ENCODE measurements around the gene CELA1.
A peak's percentile ranks its signal among the peaks of the same experiment; 100 is the strongest.

CELA1 gene

GRCh38 chr12:51374361-51374760 is 27.9 kb upstream of the CELA1 start:
- no peak for DNase-seq

GRCh38 chr12:51373187-51373586 is 26.7 kb upstream of the CELA1 start:
- no peak for DNase-seq

DNA sequence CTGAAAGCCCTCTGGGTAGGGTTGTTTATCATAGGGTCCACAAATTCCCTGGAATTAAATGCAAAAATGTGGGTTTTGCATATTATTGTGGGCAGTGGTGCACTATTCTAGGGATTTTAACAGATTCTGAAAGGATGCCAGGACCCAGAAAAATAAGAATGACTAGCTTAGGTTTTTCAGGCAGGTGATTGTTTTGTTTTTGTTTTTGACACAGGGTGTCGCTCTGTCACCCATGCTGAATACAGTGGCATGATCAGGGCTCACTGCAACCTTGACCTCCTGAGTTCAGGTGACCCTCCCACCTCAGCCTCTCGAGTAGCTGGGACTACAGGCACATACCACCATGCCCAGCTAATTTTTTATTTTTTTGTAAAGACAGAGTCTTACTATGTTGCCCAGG is 25.5 kb upstream of the CELA1 start:
- DNase-seq, result no peak

GRCh38 chr12:51371295-51371953 is 24.9 kb upstream of the CELA1 start:
- no peak for DNase-seq

DNA sequence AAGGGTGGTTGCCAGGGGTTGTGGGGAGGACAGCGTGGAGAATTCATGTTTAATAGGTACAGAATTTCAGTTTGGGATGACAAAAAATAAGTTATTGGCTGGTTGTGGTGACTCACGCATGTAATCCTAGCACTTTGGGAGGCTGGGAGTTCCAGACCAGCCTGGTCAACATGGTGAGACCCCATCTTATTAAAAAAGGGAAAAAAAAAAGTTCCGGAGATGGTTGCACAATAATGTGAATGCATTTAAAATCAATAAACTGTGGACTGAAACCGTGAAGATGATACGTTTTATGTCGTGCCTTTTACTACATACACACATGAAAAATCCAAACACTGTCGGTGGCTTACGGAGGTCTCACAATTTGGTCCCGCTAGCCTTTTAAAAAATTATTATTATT is 24.2 kb upstream of the CELA1 start:
- no peak for DNase-seq

- DNase-seq, result no peak
Observed at GRCh38 chr12:51369581-51369980, 23.1 kb upstream of the CELA1 start.

DNA sequence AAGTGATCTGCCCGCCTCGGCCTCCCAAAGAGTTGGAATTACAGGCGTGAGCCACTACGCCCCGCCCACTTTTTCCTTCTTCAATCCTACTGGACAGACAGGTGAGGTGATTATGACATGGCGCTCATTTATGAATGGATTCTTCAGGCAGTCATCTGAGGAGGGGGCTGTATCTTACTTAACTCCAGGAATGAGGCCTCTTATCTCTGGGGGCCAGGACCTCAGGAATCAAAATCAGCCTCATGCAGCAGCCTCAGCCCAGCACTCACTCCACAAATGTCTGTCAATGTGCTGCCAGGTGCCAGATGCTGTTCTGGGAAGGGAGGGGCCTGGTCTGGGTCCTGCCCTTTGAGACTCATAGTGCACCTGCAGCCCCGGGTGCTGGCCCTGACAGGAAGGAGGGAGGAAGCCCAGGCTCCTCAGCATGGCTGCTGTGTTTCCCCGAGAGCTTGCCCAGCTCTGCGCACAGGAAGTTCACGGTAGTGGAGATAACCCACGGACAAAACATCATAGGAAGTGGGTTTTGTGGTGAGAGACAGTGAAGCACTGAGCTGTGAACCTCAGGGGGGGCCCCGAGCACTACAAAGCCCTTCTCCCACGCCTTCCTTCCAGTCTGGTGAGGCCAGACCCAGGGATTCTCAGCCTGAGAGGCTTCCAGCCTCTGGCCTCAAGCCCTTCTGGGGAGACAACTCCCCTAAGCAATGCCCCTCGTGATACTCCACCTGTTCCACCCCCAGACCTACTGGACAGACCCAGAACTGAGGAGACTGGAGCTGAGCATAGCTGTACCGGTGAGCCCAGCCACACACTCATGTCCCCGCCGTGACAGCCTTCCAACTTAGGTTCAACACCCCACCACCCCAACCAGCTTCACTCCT is 22.4 kb upstream of the CELA1 start:
- peak; percentile 93 to 95 for DNase-seq

- no peak for DNase-seq
Observed at GRCh38 chr12:51365276-51365675, 18.8 kb upstream of the CELA1 start.

DNA sequence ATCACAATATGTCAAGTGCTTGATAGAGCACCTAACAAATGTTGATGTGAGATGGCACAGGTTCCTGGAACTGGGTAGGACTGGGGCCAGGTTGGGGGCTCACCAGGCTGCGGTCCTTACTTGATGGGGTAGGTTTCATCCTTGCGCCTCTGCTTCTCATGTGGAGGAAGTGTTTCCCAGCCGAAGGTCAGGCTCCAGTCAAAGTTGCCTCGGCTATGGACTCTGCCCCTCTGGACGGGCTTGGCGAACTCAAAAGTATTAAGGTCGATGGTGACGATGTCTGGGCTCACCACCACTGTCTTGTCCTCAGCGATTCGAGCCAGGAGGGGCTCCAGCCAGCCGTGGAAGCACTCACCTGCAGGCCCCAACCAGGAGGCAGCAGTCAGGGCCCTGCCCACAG is 17.5 kb upstream of the CELA1 start:
- no peak for DNase-seq

GRCh38 chr12:51362747-51363342 is 16.4 kb upstream of the CELA1 start:
- no peak for DNase-seq

DNA sequence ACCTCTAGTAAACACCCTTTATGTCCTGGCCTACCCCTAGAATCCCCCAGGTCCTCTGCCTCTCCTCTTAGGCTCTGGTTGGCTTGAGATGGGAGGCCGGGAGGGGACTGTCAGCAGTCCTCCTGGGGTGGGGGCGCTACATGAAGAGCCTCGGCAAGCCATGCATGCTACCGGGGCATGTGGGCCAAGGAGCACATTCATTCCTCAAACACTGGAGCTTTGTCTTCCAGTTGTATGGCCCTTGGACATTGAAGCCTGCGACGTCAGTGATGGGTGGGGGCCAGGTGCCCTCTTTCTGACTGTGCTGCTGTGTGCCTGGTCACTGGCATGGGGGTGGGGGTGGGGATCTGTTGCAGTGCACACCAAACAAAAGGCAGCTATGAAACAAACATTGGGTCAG is 15.8 kb upstream of the CELA1 start:
- DNase-seq, result no peak

DNA sequence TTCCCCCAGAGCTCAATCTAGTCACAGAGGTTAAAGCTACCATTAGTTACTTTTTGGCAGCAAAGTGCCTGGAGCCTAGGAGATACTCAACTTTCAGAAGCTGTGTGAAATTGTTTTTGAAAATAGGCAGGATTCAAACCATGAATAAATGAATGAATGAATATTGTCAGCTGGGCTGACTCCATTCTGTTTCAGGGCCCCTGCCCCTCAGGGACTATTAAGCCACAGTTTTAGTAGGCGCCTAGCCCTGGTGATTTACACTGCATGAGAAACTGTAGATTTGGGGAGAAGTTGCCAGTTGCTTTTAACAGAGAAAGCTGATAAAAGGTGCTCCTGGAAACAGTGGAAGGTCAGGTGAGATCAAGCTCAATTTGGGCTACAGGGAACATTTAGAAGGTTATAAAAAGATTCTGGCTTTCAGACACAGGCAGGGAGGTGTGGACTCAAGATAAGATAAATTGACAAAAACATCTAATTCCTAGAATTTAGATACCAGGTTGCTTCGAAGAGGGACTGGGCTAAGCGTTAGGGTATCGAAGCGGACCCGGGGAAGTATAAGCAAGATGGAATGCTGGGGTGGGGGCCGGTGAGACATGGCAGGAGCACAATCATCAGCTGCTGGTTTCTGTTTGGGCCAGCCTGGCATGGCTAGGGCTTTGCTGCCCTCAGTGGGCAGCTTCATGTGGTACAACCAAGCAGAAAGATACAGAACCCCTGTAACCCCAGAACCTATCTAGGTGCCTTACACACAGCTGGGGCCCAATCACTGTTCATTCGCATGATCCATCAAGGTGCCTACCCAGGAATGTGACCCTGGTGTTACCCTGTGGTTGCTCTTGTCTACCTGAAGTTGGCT is 14.9 kb upstream of the CELA1 start:
- no peak for DNase-seq

DNA sequence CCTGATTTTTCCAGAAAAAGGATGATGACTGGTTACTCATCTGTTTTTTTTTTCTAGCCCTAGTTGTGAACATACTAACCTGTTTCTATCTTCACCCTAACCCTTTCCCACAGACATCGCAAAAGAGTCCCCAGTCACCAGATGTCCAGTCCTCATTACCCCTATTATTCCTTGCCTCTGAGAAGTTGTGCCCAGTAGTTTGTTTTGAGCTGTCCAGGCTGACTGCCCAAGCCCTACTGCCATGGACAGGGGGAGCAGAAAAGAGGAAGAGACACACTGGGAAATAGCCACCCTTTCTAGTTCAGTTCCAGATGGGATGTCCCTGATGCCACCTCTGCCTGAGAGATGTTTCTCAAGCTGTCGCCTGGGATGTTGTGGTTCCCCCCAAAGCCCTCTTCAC is 13.8 kb upstream of the CELA1 start:
- no peak for DNase-seq

GRCh38 chr12:51359851-51360250 is 13.4 kb upstream of the CELA1 start:
- DNase-seq, result no peak

DNA sequence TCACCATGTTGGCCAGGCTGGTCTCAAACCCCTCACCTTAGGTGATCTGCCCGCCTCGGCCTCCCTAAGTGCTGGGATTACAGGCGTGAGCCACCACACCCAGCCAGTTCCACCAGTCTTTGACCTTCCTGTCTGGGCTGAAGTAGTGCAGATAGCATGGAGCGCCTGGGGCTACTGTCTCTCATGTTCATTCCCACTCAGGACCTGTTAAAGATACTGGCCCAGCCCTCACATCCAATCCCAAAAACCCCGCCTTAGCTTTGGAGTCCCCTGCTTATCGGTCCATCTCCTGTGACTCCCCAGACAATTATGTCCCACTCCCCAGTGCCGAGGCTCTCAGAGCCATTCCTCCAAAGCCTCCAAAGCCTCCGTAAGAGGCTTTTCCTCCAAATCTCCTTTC is 12.0 kb upstream of the CELA1 start:
- no peak for DNase-seq

DNA sequence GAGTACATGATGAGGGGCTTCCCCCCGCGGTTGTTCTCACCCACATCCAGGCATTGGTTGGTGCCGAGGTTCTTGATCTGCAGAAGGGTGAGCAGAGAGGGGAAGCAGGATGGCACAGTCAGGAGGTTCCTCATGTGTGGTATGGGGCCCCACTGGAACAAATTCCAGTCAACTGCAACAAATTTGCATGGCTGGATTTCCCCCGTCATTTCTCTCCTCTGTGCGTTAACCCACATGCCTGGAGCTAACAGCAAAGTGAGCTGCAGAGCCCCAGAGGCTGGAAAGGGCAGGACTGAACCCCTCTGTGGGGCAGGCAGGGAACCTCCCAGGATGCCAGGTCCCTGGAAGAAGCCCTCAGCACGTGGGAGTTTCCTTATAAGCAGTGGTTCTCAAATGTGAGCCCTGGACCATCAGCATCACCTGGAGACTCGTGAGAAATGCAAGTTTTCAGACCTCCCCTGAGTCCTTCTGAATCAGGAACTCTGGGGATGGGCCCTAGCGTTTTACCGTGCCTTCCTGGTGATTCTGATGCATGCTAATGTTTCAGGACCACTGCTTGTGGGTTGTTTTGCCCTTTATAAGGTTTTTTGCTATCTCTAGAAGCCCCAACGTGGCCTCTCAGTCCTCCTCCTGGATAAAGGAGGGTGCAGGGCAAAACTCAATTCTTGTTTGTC is 11.0 kb upstream of the CELA1 start:
- peak in 1 of 2 donors; percentile 37 for DNase-seq

DNA sequence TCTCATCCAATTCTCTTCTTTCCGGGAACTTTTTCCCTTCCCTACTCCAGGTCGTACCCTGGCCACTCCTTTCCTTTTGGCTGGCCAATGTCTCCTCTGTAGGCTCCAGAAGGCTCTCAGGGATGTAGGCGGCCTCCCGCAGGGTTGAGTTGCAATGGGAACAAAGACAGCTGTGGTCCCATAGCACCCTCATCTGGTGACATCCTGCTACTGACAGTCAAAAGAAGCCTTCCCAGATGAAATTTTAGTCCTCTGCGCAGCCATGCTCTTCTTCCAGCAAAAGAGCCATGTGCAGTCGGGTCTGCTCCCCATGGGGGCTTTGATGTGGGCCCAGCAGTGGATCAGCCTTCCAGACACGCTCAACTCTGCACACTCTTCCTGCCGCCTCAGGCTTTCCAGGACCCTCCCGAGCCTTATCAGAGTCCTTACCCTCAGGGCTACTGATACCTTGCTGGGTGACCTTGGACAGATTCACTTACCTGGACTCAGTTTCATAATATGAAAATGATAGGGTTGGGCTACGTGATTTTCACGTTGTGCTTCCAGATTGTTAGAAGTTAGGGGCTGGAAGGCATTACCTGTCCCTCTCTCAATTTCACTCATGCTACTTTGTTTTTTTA is 5.5 kb upstream of the CELA1 start:
- DNase-seq, result peak; percentile 53 to 63

GRCh38 chr12:51349026-51349425 is 2.5 kb upstream of the CELA1 start:
- no peak for DNase-seq

- no peak for DNase-seq
Observed at GRCh38 chr12:51348116-51348515, 1.6 kb upstream of the CELA1 start.

DNA sequence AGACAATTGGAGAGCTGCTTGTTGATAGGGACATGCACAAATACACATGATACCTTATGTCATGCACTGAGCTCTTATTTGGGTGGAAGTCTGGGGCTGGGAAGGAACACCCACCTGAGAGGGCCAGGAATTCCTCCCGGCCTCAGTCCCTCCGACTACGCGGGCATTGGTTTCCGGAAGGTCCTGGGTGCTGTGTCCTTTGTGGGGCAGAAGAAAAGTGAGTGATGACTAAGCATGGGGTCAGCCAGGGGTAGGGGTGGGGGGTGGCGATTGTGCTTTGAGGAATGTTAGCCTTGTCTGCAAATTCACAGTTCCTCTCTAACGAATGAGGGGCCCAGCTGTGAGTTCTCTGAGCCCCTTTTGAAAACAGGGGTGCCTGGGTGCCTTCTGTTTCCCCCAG is 798 bp downstream of the CELA1 start:
- DNase-seq, result no peak

GRCh38 chr12:51343201-51343600 is 3.3 kb downstream of the CELA1 start:
- no peak for DNase-seq

DNA sequence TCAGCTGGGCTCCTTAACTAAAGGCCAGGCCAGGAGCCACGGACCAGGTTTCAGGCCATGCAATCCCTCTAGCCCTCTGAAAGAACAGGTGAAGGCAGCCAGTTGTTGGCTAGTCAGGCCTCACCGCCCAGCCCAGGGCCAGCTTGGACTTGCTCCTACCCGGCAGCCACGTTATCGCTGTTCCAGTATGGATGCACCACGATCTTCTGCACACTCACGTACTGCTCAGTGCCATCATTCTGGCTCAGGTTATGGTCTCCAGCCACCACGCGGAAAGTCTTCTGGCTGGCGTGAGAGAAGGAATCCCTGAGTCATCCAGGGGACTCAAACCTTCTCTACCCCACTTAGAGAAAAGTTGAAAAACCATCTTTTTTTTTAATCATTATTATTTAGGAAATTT is 4.1 kb downstream of the CELA1 start:
- DNase-seq, result no peak

Measured in CD4-positive, alpha-beta T cell treated with Interleukin-4 for 1 hour (primary cell).